Lung (tissue), 16 donors: ENCODE results near the gene STAT5A. TPM values are rescaled to one million over a fixed set of nuclear protein-coding genes. Genes with fewer than 3 reads are reported as not detected.
"Not testable (repeated sequence)": the region's sequence is repeated elsewhere in the genome, so short reads cannot be mapped to it uniquely, and the experiment has no call there.

Experiments
- ATAC-seq: fragments of 200-7000 bp; cut with Tn5 transposase; one replicate; pipeline ENCODE4 v1.9.1; 2020; ENCODE audit warnings: moderate number of reproducible peaks; ENCODE audit not compliant: insufficient read depth, low FRiP score
- DNase-seq, 3 donors: peaks; one replicate each; pipeline ENCODE4 v3.0.0-alpha.2; 2013 to 2017
- H3K27ac ChIP-seq, 2 donors: one replicate each; pipeline ENCODE4 v1.5.1; 2013; ENCODE audit warnings: mild to moderate bottlenecking in 2 of 2, moderate library complexity in 2 of 2, control low read depth in 1 of 2, inconsistent platforms in 1 of 2, low read depth in 1 of 2, low read length in 1 of 2
- H3K27me3 ChIP-seq, 3 donors: one replicate each; pipeline ENCODE4 v1.5.1; 2013; ENCODE audit warnings: low read length in 2 of 3; ENCODE audit not compliant: control insufficient read depth in 3 of 3, insufficient read depth in 3 of 3
- H3K36me3 ChIP-seq, 4 donors: one replicate each; pipeline ENCODE4 v1.5.1; 2013; ENCODE audit warnings: low read length in 4 of 4, mild to moderate bottlenecking in 1 of 4, moderate library complexity in 1 of 4; ENCODE audit not compliant: control insufficient read depth in 4 of 4, insufficient read depth in 4 of 4
- H3K4me1 ChIP-seq, 5 donors: one replicate each; pipeline ENCODE4 v1.5.1; 2013; ENCODE audit warnings: low read length in 5 of 5, mild to moderate bottlenecking in 2 of 5, moderate library complexity in 1 of 5; ENCODE audit not compliant: control insufficient read depth in 5 of 5, insufficient read depth in 5 of 5
- H3K4me3 ChIP-seq: one replicate; pipeline ENCODE4 v1.5.1; 2013; ENCODE audit warnings: mild to moderate bottlenecking, control low read depth, moderate library complexity
- H3K9ac ChIP-seq, 2 donors: one replicate each; pipeline ENCODE4 v1.5.1; 2013; ENCODE audit warnings: low read length in 2 of 2, control low read depth in 1 of 2; ENCODE audit not compliant: insufficient read depth in 1 of 2
- H3K9me3 ChIP-seq, 4 donors: one replicate each; pipeline ENCODE4 v1.5.1; 2013; ENCODE audit warnings: low read length in 3 of 4, mild to moderate bottlenecking in 1 of 4, moderate library complexity in 1 of 4; ENCODE audit not compliant: control insufficient read depth in 4 of 4, insufficient read depth in 3 of 4
- WGBS, 2 donors: extraction: QIAGEN DNeasy Blood & Tissue Kit; methylation state at CpG; one replicate each; pipeline ENCODE4 v1.1.7; 2013; 5-methylcytosine and 5-hydroxymethylcytosine counted together
- long read RNA-seq, 5 donors: transcript quantifications; one replicate each; lab custom pipeline, GENCODE V29; 2026
- polyA plus RNA-seq, 2 donors: library from polyadenylated mRNA; stranded (reverse); fragments of 200-250 nt; gene quantifications; one replicate each; pipeline ENCODE4 v1.2.1, GENCODE V29; 2013
- total RNA-seq, 2 donors: library from RNA; depleted of rRNA in 1 of 2; stranded (reverse); fragments of >200 nt in 1 of 2; gene quantifications; one replicate each; pipeline ENCODE4 v1.2.1, GENCODE V29; 2014 to 2021
- TF ChIP-seq, protein P1 (sequence below): IDR thresholded peaks from 2 replicates; pipeline ENCODE4 v1.5.1; 2012; ENCODE audit warnings: mild to moderate bottlenecking; ENCODE audit errors: control extremely low read depth, extremely low read depth
- donor health status: control.
- donor health status: control.
- donor health status: Bipolar disorder and iron deficiency.
- donor health status: healthy.
- donor health status: DM: yes; HTN: yes; CAD: no.

STAT5A gene
- total RNA-seq (10 to 100 TPM; 20.9 to 52.0 TPM), polyA plus RNA-seq (10 to 100 TPM; 16.4 to 42.8 TPM)
- long read RNA-seq, donor 1, partial matches to known transcripts: 6 of 6 reads
- long read RNA-seq, donor 1, other reads (novel, unspliced or antisense): 0 of 6 reads
- long read RNA-seq, donor 2: 0 reads
- long read RNA-seq, donor 3, partial matches to known transcripts: 0 of 2 reads
- long read RNA-seq, donor 3, other reads (novel, unspliced or antisense): 0 of 2 reads
- long read RNA-seq, donor 4: 0 reads
- long read RNA-seq, donor 5, partial matches to known transcripts: 0 of 1 reads
- long read RNA-seq, donor 5, other reads (novel, unspliced or antisense): 0 of 1 reads

DNA sequence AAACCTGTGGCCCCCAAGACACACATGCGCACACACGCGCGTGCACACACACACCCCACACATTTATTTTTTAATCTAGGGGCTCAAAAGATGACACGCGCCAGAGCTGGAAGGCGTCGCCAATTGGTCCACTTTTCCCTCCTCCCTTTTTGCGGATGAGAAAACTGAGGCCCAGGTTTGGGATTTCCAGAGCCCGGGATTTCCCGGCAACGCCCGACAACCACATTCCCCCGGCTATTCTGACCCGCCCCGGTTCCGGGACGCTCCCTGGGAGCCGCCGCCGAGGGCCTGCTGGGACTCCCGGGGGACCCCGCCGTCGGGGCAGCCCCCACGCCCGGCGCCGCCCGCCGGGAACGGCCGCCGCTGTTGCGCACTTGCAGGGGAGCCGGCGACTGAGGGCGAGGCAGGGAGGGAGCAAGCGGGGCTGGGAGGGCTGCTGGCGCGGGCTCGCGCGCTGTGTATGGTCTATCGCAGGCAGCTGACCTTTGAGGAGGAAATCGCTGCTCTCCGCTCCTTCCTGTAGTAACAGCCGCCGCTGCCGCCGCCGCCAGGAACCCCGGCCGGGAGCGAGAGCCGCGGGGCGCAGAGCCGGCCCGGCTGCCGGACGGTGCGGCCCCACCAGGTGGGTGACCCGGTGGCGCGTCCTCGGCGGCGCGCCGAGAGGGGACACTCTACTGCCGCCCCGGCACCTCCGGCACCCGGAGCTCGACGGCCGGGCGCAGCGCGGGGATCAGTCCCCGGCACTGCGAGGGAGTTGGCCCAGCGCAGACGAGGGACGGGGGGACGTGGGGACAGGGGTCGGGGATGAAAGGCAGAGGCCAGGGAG lies at the start of gene STAT5A:
TSS of gene STAT5A (plus strand) at position 522 of the 826 bp plus-strand sequence. CDS start 914 bp downstream, outside the sequence.
- Histone ChIP-seq H3K27ac (peak within 1 kb of the TSS; percentile 80 to 90), H3K4me1 (peaks cover 0 to 18% (median 10%) of the 10 kb centered on the region in 5 donors), H3K9ac (no peak within 1 kb of the TSS), H3K9me3 (no peaks in the 10 kb centered on the region), H3K27me3 (peaks cover 0 to 3% (median 0%) of the 10 kb centered on the region in 3 donors), H3K36me3 (peaks cover 0 to 3% (median 0%) of the 10 kb centered on the region in 4 donors), H3K4me3 (peak within 1 kb of the TSS; percentile 51)
- ATAC-seq (peak; percentile 92), DNase-seq (peak; percentile 81 to 95 (median 89))
- 2 to 3% methylated on average over 85 to 88 of the region's 88 CpGs for WGBS, 2 donors
- TF ChIP-seq, protein P1, sequence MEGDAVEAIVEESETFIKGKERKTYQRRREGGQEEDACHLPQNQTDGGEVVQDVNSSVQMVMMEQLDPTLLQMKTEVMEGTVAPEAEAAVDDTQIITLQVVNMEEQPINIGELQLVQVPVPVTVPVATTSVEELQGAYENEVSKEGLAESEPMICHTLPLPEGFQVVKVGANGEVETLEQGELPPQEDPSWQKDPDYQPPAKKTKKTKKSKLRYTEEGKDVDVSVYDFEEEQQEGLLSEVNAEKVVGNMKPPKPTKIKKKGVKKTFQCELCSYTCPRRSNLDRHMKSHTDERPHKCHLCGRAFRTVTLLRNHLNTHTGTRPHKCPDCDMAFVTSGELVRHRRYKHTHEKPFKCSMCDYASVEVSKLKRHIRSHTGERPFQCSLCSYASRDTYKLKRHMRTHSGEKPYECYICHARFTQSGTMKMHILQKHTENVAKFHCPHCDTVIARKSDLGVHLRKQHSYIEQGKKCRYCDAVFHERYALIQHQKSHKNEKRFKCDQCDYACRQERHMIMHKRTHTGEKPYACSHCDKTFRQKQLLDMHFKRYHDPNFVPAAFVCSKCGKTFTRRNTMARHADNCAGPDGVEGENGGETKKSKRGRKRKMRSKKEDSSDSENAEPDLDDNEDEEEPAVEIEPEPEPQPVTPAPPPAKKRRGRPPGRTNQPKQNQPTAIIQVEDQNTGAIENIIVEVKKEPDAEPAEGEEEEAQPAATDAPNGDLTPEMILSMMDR: no peak

DNA sequence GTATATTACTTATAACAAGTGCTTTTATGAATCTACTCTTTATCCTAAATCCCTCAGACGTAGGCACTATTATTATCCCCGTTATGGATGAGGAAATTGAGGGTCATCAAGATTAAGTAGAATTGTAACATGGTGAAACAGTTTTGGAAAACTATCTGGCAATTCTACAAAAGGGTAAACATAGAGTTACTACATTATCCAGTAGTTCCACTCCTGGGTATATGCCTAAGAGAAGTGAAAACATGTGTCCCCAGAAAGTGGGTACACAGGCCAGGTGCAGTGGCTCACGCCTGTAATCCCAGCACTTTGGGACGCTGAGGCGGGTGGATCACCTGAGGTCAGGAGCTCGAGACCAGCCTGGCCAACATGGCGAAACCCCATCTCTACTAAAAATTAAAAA lies 48.7 kb upstream of the STAT5A start:
- H3K4me3 ChIP-seq, H3K27me3 ChIP-seq, DNase-seq, H3K27ac ChIP-seq, H3K9me3 ChIP-seq, H3K4me1 ChIP-seq, H3K36me3 ChIP-seq, ATAC-seq, H3K9ac ChIP-seq: not testable (repeated sequence)
- WGBS, 2 donors: 85 to 88% methylated on average over 7 of the region's 7 CpGs

GRCh38 chr17:42240201-42240600 lies 48.1 kb upstream of the STAT5A start:
- H3K27me3 ChIP-seq: no peaks in the 10 kb centered on the region
- H3K9ac ChIP-seq: no peak overlapping the region
- TF ChIP-seq, protein P1: no peak
- WGBS, 2 donors: 87 to 92% methylated on average over 5 of the region's 5 CpGs
- no peak overlapping the region for H3K4me3 ChIP-seq
- no peak overlapping the region for H3K27ac ChIP-seq
- peaks cover 0 to 6% (median 0%) of the 10 kb centered on the region in 5 donors for H3K4me1 ChIP-seq
- H3K9me3 ChIP-seq: peaks cover 0 to 2% (median 0%) of the 10 kb centered on the region in 4 donors
- no peak for DNase-seq
- H3K36me3 ChIP-seq: no peaks in the 10 kb centered on the region
- no peak for ATAC-seq

DNA sequence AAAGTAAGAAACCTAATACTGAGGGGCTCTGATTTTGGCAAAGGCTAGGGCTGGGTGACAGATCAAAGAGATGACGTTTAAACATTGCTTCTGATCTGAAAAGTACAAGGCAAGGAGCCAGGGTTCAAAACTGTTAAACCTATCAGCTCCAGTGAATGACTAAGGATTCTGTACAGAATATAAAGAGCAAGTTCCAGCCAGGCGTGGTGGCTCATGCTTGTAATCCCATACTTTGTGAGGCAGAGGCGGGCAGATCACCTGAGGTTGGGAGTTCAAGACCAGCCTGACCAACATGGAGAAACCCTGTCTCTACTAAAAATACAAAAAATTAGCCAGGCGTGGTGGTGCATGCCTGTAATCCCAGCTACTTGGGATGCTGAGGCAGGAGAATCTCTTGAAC lies 47.4 kb upstream of the STAT5A start:
- not testable (repeated sequence) for H3K27me3 ChIP-seq, H3K4me3 ChIP-seq, H3K9ac ChIP-seq, H3K9me3 ChIP-seq, H3K36me3 ChIP-seq, H3K4me1 ChIP-seq, DNase-seq, H3K27ac ChIP-seq, ATAC-seq
- 86 to 88% methylated on average over 4 of the region's 4 CpGs for WGBS, 2 donors
